T-helper 1 cell (primary cell): ENCODE results near the gene FAM161B.
"Not testable (repeated sequence)": the region's sequence is repeated elsewhere in the genome, so short reads cannot be mapped to it uniquely, and the experiment has no call there.

Source experiments
- DNase-seq, 5 donors: peaks; one replicate each; pipeline ENCODE4 v3.0.0-alpha.2; 2012 to 2020

FAM161B gene

DNA sequence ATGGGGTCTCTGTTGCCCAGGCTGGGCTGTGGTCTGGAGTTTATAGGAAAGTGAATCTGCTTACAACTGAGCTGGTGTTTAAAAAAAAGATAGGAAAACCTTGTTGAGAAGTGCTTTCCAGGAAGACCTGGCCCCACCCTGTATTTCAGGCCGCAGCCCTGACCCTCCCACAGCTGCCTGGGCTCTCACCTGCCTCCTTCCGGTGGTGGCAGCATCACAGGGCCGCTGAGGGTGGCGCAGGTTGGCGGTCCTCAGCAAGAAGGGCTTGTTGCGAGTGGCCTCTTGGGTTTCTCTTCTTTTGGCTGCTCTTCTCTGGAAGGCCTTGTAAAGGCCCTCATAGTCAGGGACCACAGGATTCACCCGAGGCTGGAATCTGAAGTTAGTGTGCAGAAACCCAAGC lies 7.7 kb downstream of the FAM161B start:
- DNase-seq = no peak

DNA sequence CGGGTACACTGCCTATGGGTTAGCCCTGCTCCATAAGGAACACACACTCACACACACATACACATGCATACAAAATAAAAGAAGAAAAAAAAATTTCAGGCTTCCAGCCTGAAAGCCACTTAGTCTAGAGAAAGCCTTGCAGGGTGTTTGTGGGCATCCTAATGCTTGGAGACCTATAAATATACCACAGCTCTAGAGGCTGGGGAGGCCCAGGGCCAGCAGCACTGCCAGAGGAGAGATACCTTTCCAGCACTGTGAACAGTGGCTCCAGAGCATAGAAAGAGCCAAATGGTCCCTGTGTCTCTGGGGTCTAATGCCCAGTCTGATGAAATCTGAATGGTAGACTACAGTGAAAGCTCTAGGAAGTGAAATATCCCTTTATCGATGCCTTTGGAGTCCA lies 12.9 kb downstream of the FAM161B start:
- no peak for DNase-seq

DNA sequence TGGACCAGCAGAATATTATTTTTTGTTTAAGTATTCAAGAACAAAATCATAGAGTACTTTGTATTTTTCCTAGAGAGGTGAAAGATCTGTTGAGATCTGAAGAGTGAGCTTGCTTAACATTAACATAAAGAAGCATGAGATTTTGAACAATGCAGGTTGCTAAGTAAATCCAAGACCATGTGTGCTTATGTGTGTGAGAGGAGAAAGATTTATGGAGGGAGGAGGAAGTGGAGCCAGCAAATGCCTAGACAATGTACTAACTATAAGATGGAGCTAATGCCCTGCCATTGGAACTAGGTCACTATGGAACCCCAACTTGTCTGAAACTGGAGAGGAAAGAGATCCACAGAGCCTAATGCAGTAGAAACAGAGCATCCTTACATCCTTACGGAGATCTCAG lies 13.3 kb downstream of the FAM161B start:
- DNase-seq = no peak

DNA sequence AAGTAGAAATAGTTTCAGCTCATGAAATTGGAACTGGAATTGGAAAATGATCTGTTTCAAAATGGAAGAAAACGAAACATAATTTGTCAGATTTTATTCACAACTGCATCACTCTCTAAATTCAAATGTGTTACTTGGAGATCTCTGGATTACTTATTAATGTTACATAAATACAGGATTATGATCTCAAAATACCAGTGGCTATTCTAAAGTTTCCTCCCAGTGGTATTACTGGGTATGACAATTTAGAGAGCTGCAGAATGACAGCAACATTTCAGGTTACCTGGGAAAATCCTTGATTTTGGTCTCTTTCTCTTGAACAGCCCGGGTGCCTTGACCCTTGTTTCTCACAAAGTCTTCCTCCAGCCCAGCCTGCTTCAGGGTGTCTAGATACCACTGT lies 14.2 kb downstream of the FAM161B start:
- DNase-seq = no peak

DNA sequence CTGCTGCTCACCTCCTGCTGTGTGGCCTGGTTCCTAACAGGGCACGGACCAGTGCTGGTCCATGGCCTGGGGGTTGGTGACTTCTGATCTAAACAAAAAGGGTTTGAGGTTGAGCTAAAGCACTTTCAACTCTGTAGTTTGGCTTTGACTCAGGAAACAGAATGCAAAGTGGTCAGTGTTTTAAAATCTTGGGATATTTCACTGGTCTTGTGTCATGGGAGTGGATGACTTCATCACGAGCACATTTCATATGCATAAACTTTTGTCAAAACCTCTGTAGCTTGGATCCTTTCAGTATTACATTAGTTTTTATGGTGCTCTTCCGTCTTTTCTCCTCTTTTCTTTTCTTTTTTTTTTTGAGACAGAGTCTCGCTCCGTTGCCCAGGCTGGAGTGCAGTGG lies 25.6 kb downstream of the FAM161B start:
- no peak for DNase-seq

DNA sequence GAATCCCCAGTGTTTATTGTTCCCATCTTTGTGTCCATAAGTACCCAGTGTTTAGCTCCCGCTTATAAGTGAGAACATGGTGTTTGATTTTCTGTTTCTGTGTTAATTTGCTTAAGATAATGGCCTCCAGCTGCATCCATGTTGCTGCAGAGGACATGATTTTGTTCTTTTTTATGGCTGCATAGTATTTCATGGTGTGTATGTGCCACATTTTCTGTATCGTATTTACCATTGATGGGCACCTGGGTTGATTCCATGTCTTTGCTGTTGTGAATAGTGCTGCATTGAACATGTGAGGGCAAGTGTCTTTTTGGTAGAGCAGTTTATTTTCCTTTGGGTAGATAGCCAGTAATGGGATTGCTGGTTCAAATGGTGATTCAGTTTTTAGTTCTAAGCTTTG lies 30.4 kb downstream of the FAM161B start:
- not testable (repeated sequence) for DNase-seq

DNA sequence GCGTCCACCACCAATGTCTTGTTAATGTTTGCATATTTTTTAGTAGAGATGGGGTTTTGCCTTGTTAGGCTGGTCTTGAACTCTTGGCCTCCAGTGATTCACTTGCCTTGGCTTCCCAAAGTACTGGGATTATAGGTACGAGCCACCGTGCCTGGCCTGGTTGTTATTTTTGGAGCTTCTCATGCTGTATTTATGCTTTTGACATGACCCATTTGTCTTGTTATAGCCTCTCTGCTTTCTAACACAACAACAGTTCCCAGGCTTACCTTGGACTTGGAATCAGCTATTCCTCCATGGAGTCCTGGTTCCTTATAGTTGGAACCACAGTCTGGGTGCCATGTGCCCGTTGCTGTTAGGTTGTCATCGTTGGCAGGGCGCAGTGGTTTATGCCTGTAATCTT lies 33.6 kb downstream of the FAM161B start:
- DNase-seq = no peak

DNA sequence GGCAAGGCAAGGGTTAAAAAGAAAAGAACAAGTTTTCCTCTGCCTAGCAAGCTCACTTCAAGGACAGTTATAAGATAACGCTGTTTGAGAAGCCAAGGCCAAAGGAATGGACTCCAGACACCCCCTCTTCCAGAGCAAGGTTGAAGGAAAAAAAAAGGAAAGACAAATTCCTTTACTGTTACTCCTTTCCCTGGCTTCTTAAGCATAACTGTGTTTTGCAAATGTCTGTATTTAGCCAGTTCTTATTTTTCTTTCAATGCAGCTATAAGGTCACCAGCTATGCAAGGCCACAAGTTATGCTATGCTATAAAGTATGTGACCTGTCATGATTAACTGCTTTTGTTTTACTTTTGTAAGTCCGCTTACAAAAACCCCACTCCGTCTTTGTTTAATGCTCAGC lies 36.6 kb downstream of the FAM161B start:
- no peak for DNase-seq

DNA sequence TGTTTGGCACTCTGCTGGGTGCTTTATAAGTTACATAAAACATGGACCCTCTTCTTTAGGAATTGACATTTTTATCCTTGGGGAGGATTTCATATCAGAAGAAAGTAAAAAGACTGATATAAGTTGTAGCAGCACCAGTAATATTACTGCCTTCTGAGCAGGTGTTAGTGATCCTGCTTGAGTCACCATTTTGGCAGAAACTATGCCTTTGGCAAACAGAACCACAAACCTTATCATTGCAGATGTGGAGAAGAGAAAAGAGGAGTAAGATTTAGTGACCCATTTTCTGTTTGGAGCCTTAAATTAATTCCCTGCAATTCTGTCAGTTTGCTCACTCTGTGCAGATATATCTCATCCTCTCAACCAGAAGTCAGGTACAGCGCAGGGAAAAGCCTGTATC lies 40.2 kb downstream of the FAM161B start:
- DNase-seq = no peak

DNA sequence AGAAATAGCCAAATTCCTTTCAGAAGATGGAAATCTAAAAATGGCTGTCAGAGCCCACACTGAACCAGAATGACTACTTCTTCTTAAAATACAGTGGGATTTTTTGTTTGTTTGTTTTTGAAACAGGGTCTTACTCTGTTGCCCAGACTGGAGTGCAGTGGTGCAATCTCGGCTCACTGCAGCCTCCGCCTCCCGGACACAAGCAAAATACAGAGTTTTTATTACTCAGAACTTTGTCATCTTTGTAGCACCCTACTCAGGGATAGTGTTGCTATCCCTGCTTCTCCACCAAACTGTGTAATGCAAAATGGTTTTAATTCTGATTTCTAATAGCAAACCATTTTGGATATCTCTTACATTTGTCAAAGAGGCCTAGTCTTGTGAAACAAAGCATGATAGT lies 46.9 kb downstream of the FAM161B start:
- DNase-seq = no peak

DNA sequence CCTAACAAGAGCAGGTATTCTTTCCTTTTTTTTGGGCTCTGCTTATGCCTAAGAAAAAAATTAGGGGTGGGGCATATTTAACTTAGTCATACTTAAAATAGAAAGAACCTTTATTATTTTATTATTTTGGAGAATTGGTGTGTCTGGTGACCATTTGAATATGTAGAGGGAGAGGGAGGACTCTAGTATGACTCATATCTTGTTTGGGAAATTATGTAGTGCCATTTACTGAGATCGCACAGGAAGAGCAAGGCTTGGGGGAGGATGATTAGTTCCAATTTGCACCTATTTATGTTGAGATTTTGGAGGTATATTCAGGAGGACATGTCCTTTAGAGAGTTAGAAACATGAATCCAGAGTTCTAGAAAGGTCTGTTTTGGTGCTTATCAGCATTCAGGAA lies 53.4 kb downstream of the FAM161B start:
- no peak for DNase-seq

DNA sequence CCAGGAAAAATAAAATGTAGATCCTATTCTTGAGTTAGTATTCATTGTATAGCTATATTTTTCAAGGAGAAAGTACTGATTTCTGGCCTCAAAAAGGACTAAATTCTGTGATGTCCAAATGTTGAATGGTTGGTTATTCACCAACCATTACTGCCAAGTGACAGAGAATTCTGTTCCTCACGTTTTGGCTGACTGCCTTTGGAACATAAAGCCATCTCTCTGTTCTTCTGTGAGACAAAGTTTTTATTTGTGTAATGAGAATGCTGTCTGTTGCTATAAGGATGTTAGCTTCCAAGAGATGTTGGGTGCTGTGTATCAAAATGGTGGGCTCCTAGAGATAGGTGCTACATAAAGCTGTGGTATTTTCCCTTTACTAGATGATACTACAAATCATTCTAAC lies 54.0 kb downstream of the FAM161B start:
- DNase-seq = no peak

DNA sequence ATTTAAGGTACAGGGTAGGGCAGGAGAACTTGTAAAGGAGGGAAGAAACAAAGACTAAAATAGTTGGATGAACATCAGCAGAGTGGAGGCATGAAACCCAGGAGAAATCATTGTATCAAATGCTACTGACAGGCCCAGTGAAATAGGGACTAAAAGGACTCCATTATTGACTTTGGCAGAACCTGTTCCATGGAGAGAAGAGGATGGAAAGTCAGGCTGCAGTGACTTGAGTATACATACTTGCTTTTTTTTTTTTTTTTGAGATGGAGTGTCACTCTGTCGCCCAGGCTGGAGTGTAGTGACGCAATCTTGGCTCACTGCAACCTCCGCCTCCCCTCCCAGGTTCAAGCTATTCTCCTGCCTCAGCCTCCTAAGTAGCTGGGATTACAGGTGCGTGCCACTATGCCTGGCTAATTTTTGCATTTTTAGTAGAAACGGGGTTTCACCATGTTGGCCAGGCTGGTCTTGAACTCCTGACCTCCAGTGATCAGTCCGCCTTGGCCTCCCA lies 55.7 kb downstream of the FAM161B start:
- DNase-seq = not testable (repeated sequence)

DNA sequence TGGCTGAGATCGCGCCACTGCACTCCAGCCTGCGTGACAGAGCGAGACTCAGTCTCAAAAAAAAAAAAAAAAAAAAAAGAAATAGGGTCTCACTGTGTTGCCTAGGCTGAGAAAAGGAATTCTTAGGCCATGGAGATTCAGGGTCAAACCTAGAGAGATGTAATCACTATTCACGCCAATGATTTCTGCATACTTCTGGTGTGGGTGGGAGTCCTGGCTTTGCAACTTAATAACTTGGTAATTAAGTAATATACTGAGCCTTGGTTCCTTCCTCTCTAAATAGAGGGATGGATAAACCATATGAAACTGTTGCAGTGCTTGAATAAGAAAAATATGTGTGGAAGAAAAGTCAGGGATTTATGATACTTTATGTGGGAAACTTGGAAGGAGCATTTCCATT lies 60.5 kb downstream of the FAM161B start:
- DNase-seq = no peak

DNA sequence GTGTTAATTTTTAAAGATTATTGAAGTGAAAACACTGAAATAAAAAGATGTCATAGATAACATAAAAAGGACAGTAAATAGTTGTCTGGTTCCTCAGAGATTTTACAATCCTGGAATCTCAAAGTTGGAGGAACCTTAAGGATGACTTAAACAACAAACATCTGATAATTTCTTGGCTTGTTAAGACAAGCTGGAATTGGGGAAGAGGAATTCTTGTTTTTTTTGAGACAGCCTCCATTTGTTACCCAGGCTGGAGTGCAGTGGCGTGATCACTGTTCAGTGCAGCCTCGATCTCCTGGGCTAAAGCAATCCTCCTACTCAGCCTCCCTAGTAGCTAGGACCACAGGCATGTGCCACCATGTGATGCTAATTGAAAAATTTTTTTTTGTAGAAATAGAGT lies 60.9 kb downstream of the FAM161B start:
- DNase-seq = no peak

DNA sequence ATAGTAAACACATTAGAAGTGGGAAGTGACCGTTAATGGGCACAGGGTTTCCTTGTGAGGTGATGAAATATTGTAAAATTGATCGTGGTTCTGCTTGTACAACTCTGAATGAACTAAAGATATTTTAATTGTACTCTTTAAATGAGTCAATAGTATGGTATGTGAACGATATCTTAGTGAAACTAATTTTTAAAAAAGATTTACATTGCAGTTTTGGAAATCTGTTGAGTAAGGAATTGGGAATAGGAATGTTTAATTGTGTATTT lies 61.5 kb downstream of the FAM161B start:
- DNase-seq = no peak

DNA sequence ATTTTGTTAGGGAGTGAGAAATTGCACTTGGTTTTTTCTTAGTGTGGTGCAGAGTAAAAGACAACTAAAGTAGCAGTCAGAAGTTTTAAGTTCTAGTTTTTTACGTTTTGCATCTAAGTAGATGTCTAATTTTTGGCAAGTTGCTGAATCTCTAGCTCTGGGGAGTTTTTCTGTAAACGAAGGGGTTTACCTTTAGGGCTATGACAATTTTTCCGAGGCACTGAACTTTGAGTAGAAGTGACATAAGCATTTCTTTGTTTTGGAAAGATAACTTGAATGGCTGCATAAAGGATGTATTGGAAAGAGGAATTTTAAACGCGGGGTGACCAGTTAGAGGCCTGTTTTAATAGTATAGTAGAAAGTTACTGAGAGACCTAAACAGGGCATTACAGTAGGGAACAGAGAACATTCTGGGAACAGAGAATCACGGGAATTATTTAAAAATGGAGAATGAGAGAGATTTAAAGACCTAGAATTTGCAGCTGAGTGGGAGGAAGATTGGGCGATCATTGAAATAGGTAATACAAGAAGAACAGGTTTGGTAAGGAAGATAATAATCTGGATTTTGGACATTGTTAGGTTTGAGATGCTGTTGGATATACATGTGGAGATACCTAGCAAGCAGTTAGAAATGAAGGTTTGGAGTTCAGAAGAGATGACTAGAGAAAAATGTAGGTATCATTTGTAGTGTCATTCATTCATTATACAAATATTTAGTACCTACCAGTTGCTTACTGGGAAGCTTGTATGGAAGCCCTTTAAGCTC lies 62.0 kb downstream of the FAM161B start:
- peak in 1 of 5 donors; percentile 4 for DNase-seq

DNA sequence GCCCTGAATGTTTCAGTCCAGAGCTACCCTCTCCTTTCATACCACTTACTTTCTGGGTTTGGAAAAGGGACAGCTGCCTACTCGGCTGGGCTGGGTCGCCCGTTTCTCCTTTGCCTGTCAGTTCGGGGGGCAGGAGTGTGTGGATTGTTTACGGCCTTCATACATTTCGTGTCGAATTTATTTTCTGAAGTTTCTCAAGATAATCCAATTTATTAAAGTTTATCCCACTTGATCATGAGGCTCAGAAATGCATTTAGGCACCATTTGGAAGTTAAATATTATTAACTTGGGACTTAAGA lies 62.6 kb downstream of the FAM161B start:
- DNase-seq = no peak

DNA sequence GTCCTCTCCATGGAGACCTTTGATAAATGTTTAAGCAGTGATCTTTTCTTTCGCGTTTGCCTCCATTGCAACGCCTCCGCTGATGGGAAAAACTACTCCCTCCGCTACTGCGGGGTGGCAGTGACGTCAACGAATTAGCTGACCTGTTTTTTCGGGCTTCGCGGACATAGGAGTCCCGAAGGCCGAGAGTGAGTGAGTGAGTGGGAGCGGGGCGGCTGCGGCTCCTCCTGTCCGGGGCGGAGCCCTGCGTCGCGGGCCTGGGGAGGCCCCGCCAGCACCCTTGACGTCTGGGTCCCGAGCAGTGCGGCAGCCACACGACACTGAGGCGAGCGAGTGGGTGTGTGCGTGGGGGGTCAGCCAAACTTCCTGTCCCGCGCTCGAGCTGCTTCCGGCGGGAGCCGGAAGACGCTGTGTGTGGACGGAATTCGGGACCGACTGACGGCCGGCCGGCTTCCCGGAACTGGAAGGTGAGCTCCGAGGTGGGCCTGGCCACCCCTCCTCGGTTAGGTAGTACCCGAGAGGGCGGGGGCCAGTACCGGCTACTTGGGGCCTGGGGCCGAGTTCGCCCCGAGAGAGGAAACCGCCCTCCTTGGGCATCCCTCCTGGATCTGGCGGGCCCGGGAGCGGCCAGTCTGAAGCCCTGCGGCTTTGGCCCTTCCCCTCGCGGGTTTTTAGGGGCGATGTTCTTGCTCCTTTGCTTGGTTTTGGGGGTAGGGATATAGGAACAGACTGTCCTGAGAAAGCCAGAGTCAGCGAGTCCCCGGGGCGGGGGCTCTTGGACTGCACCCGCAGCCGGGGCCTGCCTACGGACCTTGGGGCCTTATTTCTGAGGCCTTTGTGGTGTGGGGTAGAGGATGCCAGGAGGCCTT lies 63.2 kb downstream of the FAM161B start, which contains the start of gene ZNF410:
TSS of gene ZNF410 (plus strand) at position 411 of the 869 bp plus-strand sequence. CDS start 5,317 bp downstream, outside the sequence.
- DNase-seq = peak; percentile 75 to 94 (median 82)

DNA sequence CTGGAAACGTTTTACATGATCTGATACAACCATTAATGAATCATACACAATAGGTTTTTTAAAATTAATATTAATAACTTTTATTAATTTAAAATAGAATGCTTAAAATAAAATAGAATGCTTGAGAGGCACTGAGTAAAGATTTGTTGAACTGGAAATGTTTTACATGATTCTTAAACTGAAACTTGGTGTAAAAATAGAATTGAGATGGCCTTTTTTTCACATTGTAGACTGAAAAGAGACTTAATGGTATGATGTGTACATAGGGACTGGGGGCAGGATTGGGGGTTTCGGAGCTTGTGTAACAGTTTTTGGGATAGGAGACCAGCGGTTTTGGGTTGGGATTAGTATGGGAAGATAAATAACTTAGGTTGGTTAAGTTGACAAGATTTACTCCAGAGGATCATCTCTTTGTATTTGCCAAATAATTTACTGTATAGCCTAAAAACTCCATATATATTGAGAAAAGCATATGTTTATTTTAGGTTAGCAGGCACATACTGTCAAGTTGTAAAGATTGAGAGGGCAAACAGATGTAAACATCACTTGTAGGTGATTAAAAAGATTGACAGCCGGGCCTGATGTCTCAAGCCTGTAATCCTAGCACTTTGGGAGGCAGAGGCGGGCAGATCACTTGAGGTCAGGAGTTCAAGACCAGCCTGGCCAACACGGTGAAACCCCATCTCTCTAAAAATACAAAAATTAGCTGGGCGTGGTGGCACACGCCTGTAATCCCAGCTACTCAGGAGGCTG lies 65.3 kb downstream of the FAM161B start:
- DNase-seq = no peak
